Measurements from ENCODE around the gene MACROD2. TPM values are rescaled to one million over a fixed set of nuclear protein-coding genes. Genes with fewer than 3 reads are reported as not detected.

The MACROD2 gene
- polyA plus RNA-seq, 1 donor (not counting 4 experiments of a cell fraction or from before 2014, with no cell fraction given), result 0.71 TPM

DNA sequence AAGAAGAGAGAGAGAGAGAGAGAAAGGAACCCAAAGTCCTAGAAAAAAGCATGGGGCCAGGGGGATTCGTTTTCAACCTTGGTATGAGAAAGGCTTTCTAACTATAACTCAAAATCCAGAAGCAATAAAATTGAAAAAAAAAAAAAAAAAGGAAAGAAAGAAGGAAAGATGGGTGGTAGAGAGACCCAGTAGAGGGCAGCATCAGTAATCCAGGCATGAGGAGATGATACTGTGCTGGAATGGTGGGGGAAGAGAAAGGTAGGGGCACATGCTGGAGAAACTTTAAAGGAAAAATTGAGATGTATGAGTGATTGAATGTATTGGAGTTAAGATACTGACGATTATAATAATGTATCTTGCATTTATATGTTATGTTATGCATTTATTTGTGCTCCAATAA lies 1382.8 kb downstream of the MACROD2 start:
- no peak for FAIRE-seq
- no peaks in the 10 kb centered on the region for H4K20me1 ChIP-seq (ENCODE audit: control insufficient read depth, extremely low read depth, insufficient read depth, low read length)
- dilution Hi-C loops (cut with MboI; ENCODE audit: extremely low pct_ligation_motif_present, low sequenced_read_pairs), result no loop called here
- H3K4me3 ChIP-seq (ENCODE audit: control insufficient read depth in 2 of 3, extremely low read depth in 1 of 3, insufficient read depth in 2 of 3, low read depth in 1 of 3, low read length in 3 of 3), result no peak overlapping the region
- no peak for DNase-seq (ENCODE audit: low read depth, low spot score)
- no peak for TF ChIP-seq EZH2 (IDR thresholded peaks at IDR 0.05; ENCODE audit: low read length)
- TF ChIP-seq, protein P1, sequence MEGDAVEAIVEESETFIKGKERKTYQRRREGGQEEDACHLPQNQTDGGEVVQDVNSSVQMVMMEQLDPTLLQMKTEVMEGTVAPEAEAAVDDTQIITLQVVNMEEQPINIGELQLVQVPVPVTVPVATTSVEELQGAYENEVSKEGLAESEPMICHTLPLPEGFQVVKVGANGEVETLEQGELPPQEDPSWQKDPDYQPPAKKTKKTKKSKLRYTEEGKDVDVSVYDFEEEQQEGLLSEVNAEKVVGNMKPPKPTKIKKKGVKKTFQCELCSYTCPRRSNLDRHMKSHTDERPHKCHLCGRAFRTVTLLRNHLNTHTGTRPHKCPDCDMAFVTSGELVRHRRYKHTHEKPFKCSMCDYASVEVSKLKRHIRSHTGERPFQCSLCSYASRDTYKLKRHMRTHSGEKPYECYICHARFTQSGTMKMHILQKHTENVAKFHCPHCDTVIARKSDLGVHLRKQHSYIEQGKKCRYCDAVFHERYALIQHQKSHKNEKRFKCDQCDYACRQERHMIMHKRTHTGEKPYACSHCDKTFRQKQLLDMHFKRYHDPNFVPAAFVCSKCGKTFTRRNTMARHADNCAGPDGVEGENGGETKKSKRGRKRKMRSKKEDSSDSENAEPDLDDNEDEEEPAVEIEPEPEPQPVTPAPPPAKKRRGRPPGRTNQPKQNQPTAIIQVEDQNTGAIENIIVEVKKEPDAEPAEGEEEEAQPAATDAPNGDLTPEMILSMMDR (optimal IDR thresholded peaks at IDR 0.05 in 1 of 3, IDR thresholded peaks at IDR 0.05 in 1 of 3, conservative IDR thresholded peaks at IDR 0.05 in 1 of 3; ENCODE audit: extremely low read depth in 1 of 3, insufficient read depth in 2 of 3, low read length in 3 of 3), result peak in 1 of 3 experiments; percentile 22
- H3K27ac ChIP-seq (ENCODE audit: control insufficient read depth, insufficient read depth, low read length), result no peak overlapping the region
- no peaks in the 10 kb centered on the region for H3K4me1 ChIP-seq (ENCODE audit: control insufficient read depth, extremely low read depth, insufficient read depth, low read length)
- no peaks in the 10 kb centered on the region for H3K9me3 ChIP-seq (ENCODE audit: control insufficient read depth, low read depth, low read length)
- H2AFZ ChIP-seq (ENCODE audit: control insufficient read depth, low read length), result no peak overlapping the region
- no peaks in the 10 kb centered on the region for H3K9me1 ChIP-seq (ENCODE audit: control insufficient read depth, extremely low read depth, insufficient read depth, low read length)
- H3K9ac ChIP-seq (ENCODE audit: control insufficient read depth, extremely low read depth, insufficient read depth, low read length), result no peak overlapping the region
- H3K79me2 ChIP-seq (ENCODE audit: control insufficient read depth, insufficient read depth, low read length), result no peaks in the 10 kb centered on the region
- H3K4me2 ChIP-seq (ENCODE audit: control insufficient read depth, extremely low read depth, insufficient read depth, low read depth, low read length), result no peak overlapping the region
- H3K27me3 ChIP-seq (ENCODE audit: control insufficient read depth, extremely low read depth, insufficient read depth, low read length), result no peaks in the 10 kb centered on the region
- H3K36me3 ChIP-seq (ENCODE audit: control insufficient read depth in 2 of 2, extremely low read depth in 1 of 2, insufficient read depth in 2 of 2, low read length in 2 of 2), result no peaks in the 10 kb centered on the region

DNA sequence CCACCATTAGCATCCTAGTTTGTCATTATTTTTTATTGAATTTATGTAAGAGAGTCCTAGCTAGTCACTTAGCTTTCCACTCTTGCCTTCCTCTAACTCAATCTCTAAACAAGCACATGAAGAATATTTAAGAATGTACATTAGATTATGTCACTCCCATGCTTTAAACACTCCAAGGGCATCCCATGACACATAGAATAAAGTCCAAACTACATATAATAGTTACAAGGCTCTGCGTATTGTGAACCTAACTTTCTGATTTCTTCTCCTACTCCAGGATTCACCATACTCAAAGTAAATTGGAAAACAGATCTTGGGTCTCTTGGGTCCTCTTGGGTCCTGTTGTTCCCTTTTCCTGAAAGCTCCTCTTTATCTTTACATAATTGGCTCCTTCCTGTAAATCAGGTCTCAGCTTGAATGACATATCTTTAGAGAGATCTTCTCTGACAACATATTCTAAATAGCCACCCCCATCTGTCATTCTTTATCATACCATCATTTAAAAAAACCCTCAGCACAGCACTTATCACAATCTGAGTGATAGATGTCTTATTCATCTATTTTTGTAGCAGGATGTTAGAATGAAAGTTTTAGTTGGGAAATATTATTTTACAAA lies 1384.5 kb downstream of the MACROD2 start:
- Histone ChIP-seq H3K27ac (ENCODE audit: control insufficient read depth, insufficient read depth, low read length) (no peak overlapping the region), H3K36me3 (ENCODE audit: control insufficient read depth in 2 of 2, extremely low read depth in 1 of 2, insufficient read depth in 2 of 2, low read length in 2 of 2) (no peaks in the 10 kb centered on the region), H3K9me1 (ENCODE audit: control insufficient read depth, extremely low read depth, insufficient read depth, low read length) (no peaks in the 10 kb centered on the region), H3K9ac (ENCODE audit: control insufficient read depth, extremely low read depth, insufficient read depth, low read length) (no peak overlapping the region), H3K27me3 (ENCODE audit: control insufficient read depth, extremely low read depth, insufficient read depth, low read length) (no peaks in the 10 kb centered on the region), H3K4me1 (ENCODE audit: control insufficient read depth, extremely low read depth, insufficient read depth, low read length) (no peaks in the 10 kb centered on the region), H2AFZ (ENCODE audit: control insufficient read depth, low read length) (no peak overlapping the region), H3K9me3 (ENCODE audit: control insufficient read depth, low read depth, low read length) (no peaks in the 10 kb centered on the region), H4K20me1 (ENCODE audit: control insufficient read depth, extremely low read depth, insufficient read depth, low read length) (no peaks in the 10 kb centered on the region), H3K79me2 (ENCODE audit: control insufficient read depth, insufficient read depth, low read length) (no peaks in the 10 kb centered on the region), H3K4me3 (ENCODE audit: control insufficient read depth in 2 of 3, extremely low read depth in 1 of 3, insufficient read depth in 2 of 3, low read depth in 1 of 3, low read length in 3 of 3) (no peak overlapping the region), H3K4me2 (ENCODE audit: control insufficient read depth, extremely low read depth, insufficient read depth, low read depth, low read length) (no peak overlapping the region)
- TF ChIP-seq EZH2 (IDR thresholded peaks at IDR 0.05; ENCODE audit: low read length), result no peak
- TF ChIP-seq, protein P1 (optimal IDR thresholded peaks at IDR 0.05 in 1 of 3, IDR thresholded peaks at IDR 0.05 in 1 of 3, conservative IDR thresholded peaks at IDR 0.05 in 1 of 3; ENCODE audit: extremely low read depth in 1 of 3, insufficient read depth in 2 of 3, low read length in 3 of 3), result no peak
- FAIRE-seq (no peak), DNase-seq (ENCODE audit: low read depth, low spot score) (no peak)
- dilution Hi-C loops (cut with MboI; ENCODE audit: extremely low pct_ligation_motif_present, low sequenced_read_pairs), result no loop called here
